ENCODE measurements around the gene PCSK6.
"Not testable (repeated sequence)": the region's sequence is repeated elsewhere in the genome, so short reads cannot be mapped to it uniquely, and the experiment has no call there.

PCSK6 gene

GRCh38 chr15:101308604-101309435, 180.7 kb downstream of the PCSK6 start:
- no peak for DNase-seq (ENCODE audit: low spot score)

- DNase-seq (ENCODE audit: low spot score) = no peak
These were observed 181.5 kb downstream of the PCSK6 start for GRCh38 chr15:101307897-101308603.

GRCh38 chr15:101307048-101307896, 182.2 kb downstream of the PCSK6 start:
- no peak for DNase-seq (ENCODE audit: low spot score)

GRCh38 chr15:101306341-101307047, 183.0 kb downstream of the PCSK6 start:
- DNase-seq (ENCODE audit: low spot score) = no peak

GRCh38 chr15:101305820-101306255, 183.7 kb downstream of the PCSK6 start:
- no peak for DNase-seq (ENCODE audit: low spot score)

- no peak for DNase-seq (ENCODE audit: low spot score)
These were observed 186.1 kb downstream of the PCSK6 start for GRCh38 chr15:101303408-101303807.

GRCh38 chr15:101296418-101297405, 192.8 kb downstream of the PCSK6 start:
- DNase-seq (ENCODE audit: low spot score) = no peak

- DNase-seq (ENCODE audit: low spot score) = peak; percentile 29
These were observed 193.8 kb downstream of the PCSK6 start for GRCh38 chr15:101295607-101296161.

- peak; percentile 85 for DNase-seq (ENCODE audit: low spot score)
These were observed 194.5 kb downstream of the PCSK6 start, which contains the start of gene SNRPA1 for GRCh38 chr15:101294731-101295606. Gene SNRPA1, minus strand, starts transcription at chr15:101295248. Its CDS starts 70 bp downstream, at chr15:101295178.

- no peak for DNase-seq (ENCODE audit: low spot score)
These were observed 196.4 kb downstream of the PCSK6 start for GRCh38 chr15:101293122-101293521.

- peak; percentile 59 for DNase-seq (ENCODE audit: low spot score)
These were observed 200.5 kb downstream of the PCSK6 start for GRCh38 chr15:101288905-101289513.

- not testable (repeated sequence) for DNase-seq (ENCODE audit: low spot score)
These were observed 202.2 kb downstream of the PCSK6 start for GRCh38 chr15:101287342-101287741.

- DNase-seq (ENCODE audit: low spot score) = no peak
These were observed 202.9 kb downstream of the PCSK6 start for GRCh38 chr15:101286471-101287114.

GRCh38 chr15:101283931-101284330, 205.6 kb downstream of the PCSK6 start:
- no peak for DNase-seq (ENCODE audit: low spot score)

- no peak for DNase-seq (ENCODE audit: low spot score)
These were observed 209.5 kb downstream of the PCSK6 start for GRCh38 chr15:101280007-101280406.

- DNase-seq (ENCODE audit: low spot score) = no peak
These were observed 211.5 kb downstream of the PCSK6 start for GRCh38 chr15:101277943-101278564.

- DNase-seq (ENCODE audit: low spot score) = peak; percentile 79
These were observed 212.3 kb downstream of the PCSK6 start, which contains the start of gene SELENOS for GRCh38 chr15:101277038-101277822. Gene SELENOS, minus strand, starts transcription at chr15:101277485. Its CDS starts 68 bp downstream, at chr15:101277417.
